GM21390 (cell line): ENCODE measurements around the gene SETD3.

Experiments used
- ATAC-seq: cut with Tn5 transposase; IDR thresholded peaks from one replicate; pipeline ENCODE4 v1.9.1; 2021; ENCODE audit not compliant: unreplicated experiment

Gene SETD3

GRCh38 chr14:99401211-99401610 lies 79.4 kb downstream of the SETD3 start:
- ATAC-seq, result no peak

GRCh38 chr14:99397698-99398097 lies 83.0 kb downstream of the SETD3 start:
- no peak for ATAC-seq

- no peak for ATAC-seq
Measured at GRCh38 chr14:99395909-99396530, 84.6 kb downstream of the SETD3 start.

GRCh38 chr14:99394602-99395156 lies 86.0 kb downstream of the SETD3 start:
- no peak for ATAC-seq

- peak; percentile 53 for ATAC-seq
Measured at GRCh38 chr14:99393059-99393655, 87.5 kb downstream of the SETD3 start.

- no peak for ATAC-seq
Measured at GRCh38 chr14:99391671-99392070, 89.0 kb downstream of the SETD3 start.

- peak; percentile 67 for ATAC-seq
Measured at GRCh38 chr14:99389174-99389826, 91.4 kb downstream of the SETD3 start.

GRCh38 chr14:99388286-99388685 lies 92.4 kb downstream of the SETD3 start:
- ATAC-seq, result no peak

- ATAC-seq, result no peak
Measured at GRCh38 chr14:99387880-99388279, 92.8 kb downstream of the SETD3 start.

GRCh38 chr14:99384450-99385417 lies 95.9 kb downstream of the SETD3 start:
- no peak for ATAC-seq

- ATAC-seq, result no peak
Measured at GRCh38 chr14:99383472-99384449, 96.9 kb downstream of the SETD3 start.

- ATAC-seq, result no peak
Measured at GRCh38 chr14:99382781-99383471, 97.7 kb downstream of the SETD3 start.

GRCh38 chr14:99382071-99382470 lies 98.6 kb downstream of the SETD3 start:
- no peak for ATAC-seq

GRCh38 chr14:99381688-99382060 lies 99.0 kb downstream of the SETD3 start:
- no peak for ATAC-seq

GRCh38 chr14:99380991-99381687 lies 99.5 kb downstream of the SETD3 start:
- ATAC-seq, result no peak

GRCh38 chr14:99380402-99380801 lies 100.3 kb downstream of the SETD3 start:
- no peak for ATAC-seq

GRCh38 chr14:99378782-99379214 lies 101.9 kb downstream of the SETD3 start:
- no peak for ATAC-seq

GRCh38 chr14:99377951-99378350 lies 102.7 kb downstream of the SETD3 start:
- no peak for ATAC-seq

- ATAC-seq, result no peak
Measured at GRCh38 chr14:99374964-99375363, 105.7 kb downstream of the SETD3 start.
